Measurements from ENCODE around the gene SCNN1A.

Gene SCNN1A

DNA sequence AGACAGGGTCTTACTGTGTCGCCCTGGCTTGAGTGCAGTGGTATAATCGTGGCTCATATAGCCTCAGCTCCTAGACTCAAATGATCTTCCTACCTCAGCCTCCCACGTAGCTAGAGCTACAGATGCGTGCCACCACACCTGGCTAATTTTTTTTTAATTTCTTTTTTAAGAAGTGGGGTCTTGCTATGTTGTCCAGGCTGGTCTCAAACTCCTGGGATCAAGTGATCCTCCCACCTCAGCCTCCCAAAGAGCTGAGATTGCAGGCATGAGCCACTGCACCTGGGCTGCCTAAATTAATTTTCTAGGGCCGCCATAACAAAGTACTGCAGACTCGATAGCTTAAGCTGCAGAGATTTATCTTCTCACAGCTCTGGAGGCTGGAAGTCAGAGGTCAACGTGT, 17.7 kb upstream of the SCNN1A start:
- TF ChIP-seq POLR2A (IDR thresholded peaks at IDR 0.05; ENCODE audit: low read depth, low read length), result no peak
- DNase-seq (ENCODE audit: insufficient read length, low spot score) (no peak), FAIRE-seq (no peak)

- no peak for DNase-seq (ENCODE audit: insufficient read length, low spot score)
- TF ChIP-seq POLR2A (IDR thresholded peaks at IDR 0.05; ENCODE audit: low read depth, low read length), result no peak
- no peak for FAIRE-seq
Observed at GRCh38 chr12:6392504-6392903, 17.1 kb upstream of the SCNN1A start.

DNA sequence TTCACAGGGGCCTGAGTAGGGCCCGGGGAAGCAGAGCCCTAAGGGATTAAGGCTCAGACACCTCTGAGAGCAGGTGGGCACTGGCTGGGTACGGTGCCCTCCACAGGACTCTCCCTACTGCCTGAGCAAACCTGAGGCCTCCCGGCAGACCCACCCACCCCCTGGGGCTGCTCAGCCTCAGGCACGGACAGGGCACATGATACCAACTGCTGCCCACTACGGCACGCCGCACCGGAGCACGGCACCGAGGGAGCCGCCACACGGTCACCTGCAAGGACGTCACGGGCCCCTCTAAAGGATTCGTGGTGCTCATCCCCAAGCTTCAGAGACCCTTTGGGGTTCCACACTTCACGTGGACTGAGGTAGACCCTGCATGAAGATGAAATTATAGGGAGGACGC, 15.7 kb upstream of the SCNN1A start:
- no peak for TF ChIP-seq POLR2A (IDR thresholded peaks at IDR 0.05; ENCODE audit: low read depth, low read length)
- DNase-seq (ENCODE audit: insufficient read length, low spot score), result no peak
- FAIRE-seq, result no peak

- DNase-seq (ENCODE audit: insufficient read length, low spot score), result no peak
- no peak for FAIRE-seq
- no peak for TF ChIP-seq POLR2A (IDR thresholded peaks at IDR 0.05; ENCODE audit: low read depth, low read length)
Observed at GRCh38 chr12:6390084-6390799, 14.9 kb upstream of the SCNN1A start.

- no peak for TF ChIP-seq POLR2A (IDR thresholded peaks at IDR 0.05; ENCODE audit: low read depth, low read length)
- FAIRE-seq, result no peak
- no peak for DNase-seq (ENCODE audit: insufficient read length, low spot score)
Observed at GRCh38 chr12:6387541-6387940, 12.2 kb upstream of the SCNN1A start.

DNA sequence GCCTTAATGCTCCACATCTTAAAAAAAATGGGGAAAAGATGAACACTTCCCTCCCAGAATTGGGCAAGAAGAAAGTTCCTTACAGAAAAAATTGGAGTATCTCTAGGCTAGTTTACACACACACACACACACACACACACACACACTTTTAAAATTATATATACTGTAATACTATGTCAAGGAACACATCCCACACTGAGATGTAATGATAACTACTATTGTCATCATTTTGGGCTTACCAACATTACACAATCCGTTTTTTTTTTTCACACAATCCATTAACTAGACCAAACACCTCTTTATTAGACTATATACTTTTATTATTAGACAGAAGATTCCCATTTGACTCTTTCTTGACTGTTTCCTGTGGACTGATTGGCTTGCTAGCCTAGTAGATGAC, 11.1 kb upstream of the SCNN1A start:
- no peak for DNase-seq (ENCODE audit: insufficient read length, low spot score)
- no peak for TF ChIP-seq POLR2A (IDR thresholded peaks at IDR 0.05; ENCODE audit: low read depth, low read length)
- FAIRE-seq, result no peak

DNA sequence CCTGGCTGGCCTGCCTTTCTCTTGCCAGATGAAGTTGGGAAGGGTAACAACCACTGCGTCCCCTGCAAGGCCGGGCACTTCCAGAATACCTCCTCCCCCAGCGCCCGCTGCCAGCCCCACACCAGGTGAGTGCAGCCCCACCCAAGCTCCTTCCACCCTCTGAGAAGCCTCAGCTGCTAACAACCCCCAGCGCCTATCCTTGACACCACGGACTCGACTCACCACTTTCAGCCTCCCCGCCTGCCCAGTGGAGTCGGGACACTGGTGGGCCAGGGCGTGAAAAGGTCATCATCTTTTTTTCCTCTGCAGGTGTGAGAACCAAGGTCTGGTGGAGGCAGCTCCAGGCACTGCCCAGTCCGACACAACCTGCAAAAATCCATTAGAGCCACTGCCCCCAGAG, 10.7 kb upstream of the SCNN1A start:
- no peak for TF ChIP-seq POLR2A (IDR thresholded peaks at IDR 0.05; ENCODE audit: low read depth, low read length)
- no peak for DNase-seq (ENCODE audit: insufficient read length, low spot score)
- FAIRE-seq, result no peak

DNA sequence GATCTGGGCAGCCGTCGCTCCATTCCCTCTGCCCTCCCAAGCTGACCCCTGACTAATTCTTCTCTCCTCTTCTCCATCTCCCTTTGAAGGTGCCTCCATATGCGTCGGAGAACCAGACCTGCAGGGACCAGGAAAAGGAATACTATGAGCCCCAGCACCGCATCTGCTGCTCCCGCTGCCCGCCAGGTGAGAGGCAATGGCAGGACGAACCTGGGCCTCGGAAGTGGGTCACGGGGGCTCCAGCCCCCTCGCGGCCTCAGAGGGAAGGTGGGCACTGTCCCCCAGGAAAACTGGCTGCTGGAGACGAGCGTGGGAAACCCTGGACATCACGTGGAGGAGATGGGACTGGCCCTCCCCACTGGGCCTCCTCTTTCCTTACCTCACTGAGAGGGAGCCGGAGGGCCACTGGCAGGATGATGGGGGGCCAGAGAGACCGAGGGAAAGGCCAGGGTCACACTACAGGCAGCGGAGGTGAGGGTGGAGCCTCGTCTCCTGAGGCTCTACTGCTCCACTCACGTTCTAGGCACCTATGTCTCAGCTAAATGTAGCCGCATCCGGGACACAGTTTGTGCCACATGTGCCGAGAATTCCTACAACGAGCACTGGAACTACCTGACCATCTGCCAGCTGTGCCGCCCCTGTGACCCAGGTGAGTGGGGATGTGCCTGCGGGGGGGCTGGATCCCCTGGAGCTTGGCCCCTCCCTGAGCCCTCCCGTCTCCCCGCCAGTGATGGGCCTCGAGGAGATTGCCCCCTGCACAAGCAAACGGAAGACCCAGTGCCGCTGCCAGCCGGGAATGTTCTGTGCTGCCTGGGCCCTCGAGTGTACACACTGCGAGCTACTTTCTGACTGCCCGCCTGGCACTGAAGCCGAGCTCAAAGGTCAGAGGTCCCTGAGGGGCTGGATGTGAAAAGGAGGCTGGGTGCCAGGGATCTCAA, 9.4 kb upstream of the SCNN1A start:
- TF ChIP-seq POLR2A (IDR thresholded peaks at IDR 0.05; ENCODE audit: low read depth, low read length), result no peak
- FAIRE-seq, result no peak
- no peak for DNase-seq (ENCODE audit: insufficient read length, low spot score)

DNA sequence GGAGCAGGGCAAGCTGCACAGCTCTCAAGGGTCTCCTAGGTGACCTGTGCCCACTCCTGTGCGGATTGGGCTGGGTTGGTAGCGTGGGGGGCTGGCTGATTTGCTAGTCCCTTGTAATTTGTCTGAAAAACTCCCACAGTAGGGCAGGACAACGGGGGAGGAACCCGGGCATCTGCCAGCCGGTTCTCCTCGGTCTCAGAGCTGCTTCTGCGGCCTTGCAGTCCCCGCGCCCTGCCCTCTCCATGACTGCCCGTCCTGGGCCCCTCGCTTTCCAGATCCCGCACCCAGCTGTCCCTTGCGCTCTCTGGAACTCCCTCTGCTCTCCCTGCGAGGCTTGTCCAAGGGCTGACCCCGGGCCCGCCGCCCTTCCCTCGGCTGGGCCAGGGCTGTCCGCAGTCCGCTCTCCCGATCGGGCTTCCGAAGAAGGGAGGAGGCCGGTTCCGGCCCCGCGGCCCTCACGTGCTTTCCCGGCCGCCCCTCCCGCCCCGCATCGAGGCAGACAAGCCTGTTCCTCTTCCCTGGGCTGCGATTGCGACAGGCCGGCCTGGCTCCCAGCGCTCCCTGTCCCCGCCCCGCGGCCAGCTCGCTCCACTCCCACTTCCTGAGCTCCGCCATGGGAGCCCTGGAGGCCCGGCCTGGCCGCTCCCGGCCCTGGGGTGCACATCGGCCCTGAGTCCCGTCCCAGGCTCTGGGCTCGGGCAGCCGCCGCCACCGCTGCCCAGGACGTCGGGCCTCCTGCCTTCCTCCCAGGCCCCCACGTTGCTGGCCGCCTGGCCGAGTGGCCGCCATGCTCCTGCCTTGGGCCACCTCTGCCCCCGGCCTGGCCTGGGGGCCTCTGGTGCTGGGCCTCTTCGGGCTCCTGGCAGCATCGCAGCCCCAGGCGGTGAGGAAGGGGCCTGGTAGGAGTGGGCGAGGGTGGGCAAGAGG, 8.5 kb upstream of the SCNN1A start, which contains the start of gene LTBR:
TSS of gene LTBR (plus strand) at position 591 of the 927 bp plus-strand sequence. CDS start at position 788, 197 bp downstream.
- peak; percentile 43; the same call in 1 of the 2 replicates for TF ChIP-seq POLR2A (IDR thresholded peaks at IDR 0.05; ENCODE audit: low read depth, low read length)
- no peak for FAIRE-seq
- no peak for DNase-seq (ENCODE audit: insufficient read length, low spot score)

DNA sequence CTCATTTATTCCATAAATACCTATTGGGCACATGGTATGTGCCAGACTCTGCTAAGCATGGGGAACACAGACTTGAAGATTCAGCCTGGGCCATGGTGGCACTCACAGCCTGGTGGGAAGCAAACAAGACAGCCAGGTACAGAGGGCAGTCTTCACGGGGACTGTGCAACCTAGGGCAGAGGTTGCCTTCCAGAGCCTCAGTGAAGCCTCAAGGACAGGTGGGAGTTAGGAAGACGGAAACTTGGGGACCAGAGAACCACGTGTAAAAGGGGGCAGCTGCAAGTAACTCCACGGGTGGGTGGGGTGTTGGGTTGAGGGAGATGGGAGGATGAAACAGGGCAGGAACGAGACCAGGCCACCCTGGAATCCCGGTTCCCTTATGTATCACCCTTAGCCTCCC, 7.6 kb upstream of the SCNN1A start:
- no peak for TF ChIP-seq POLR2A (IDR thresholded peaks at IDR 0.05; ENCODE audit: low read depth, low read length)
- no peak for DNase-seq (ENCODE audit: insufficient read length, low spot score)
- no peak for FAIRE-seq

GRCh38 chr12:6382371-6382770, 7.0 kb upstream of the SCNN1A start:
- TF ChIP-seq POLR2A (IDR thresholded peaks at IDR 0.05; ENCODE audit: low read depth, low read length), result no peak
- no peak for FAIRE-seq
- DNase-seq (ENCODE audit: insufficient read length, low spot score), result no peak

GRCh38 chr12:6380141-6381121, 5.1 kb upstream of the SCNN1A start:
- no peak for TF ChIP-seq POLR2A (IDR thresholded peaks at IDR 0.05; ENCODE audit: low read depth, low read length)
- FAIRE-seq, result no peak
- no peak for DNase-seq (ENCODE audit: insufficient read length, low spot score)
